Endothelial cell of umbilical vein (primary cell): ENCODE results near the gene CDCA5. TPM values are rescaled to one million over a fixed set of nuclear protein-coding genes. Genes with fewer than 3 reads are reported as not detected.

Experiments used
- BruUV-seq: library from RNA; stranded (reverse); fragments of 400-500 nt; replicated peaks from 2 replicates; lab custom pipeline; 2021; lab: Mats Ljungman, UMichigan
- CTCF ChIA-PET: fragments of 300-600, 350-600 bp; sonication (Branson Sonifier 250); formaldehyde crosslinking; loops from one replicate; lab custom pipeline; 2021; ENCODE audit warnings: antibody characterized with exemption, inconsistent platforms; lab: Charles Lee
- POLR2A ChIA-PET: fragments of 300-600, 350-600 bp; sonication (Branson Sonifier 250); formaldehyde crosslinking; loops from one replicate; lab custom pipeline; 2021; ENCODE audit warnings: antibody characterized with exemption, inconsistent platforms; lab: Charles Lee
- DNase-seq: peaks from one replicate; pipeline ENCODE4 v3.0.0-alpha.2; 2011; ENCODE audit warnings: low read depth, low spot score
- FAIRE-seq: peaks from 2 replicates; lab custom pipeline; 2011; peaks lifted over from hg19 to GRCh38; lab: Jason Lieb, UNC
- H2AFZ ChIP-seq: 2 replicates; pipeline ENCODE4 v1.6.0; 2012; ENCODE audit warnings: low read depth, low read length, control low read depth, inconsistent platforms
- H3K27ac ChIP-seq: 2 replicates; pipeline ENCODE4 v1.5.1; 2011; ENCODE audit warnings: low read depth, mild to moderate bottlenecking, control low read depth, low read length, moderate library complexity; ENCODE audit not compliant: insufficient read depth
- H3K27me3 ChIP-seq, 2 experiments: 2 replicates each; pipeline versions ENCODE4 v1.6.0 to v1.6.1; 2011; ENCODE audit warnings: low read length in 2 of 2, mixed read lengths in 1 of 2; ENCODE audit not compliant: control insufficient read depth in 2 of 2, insufficient read depth in 2 of 2
- H3K36me3 ChIP-seq, 2 experiments: 2 replicates in 1 of 2; 3 replicates in 1 of 2; pipeline ENCODE4 v1.5.1; 2011; ENCODE audit warnings: low read length in 2 of 2, mild to moderate bottlenecking in 1 of 2, moderate library complexity in 1 of 2; ENCODE audit not compliant: control insufficient read depth in 2 of 2, insufficient read depth in 2 of 2; ENCODE audit errors: extremely low read depth in 1 of 2
- H3K4me1 ChIP-seq: 3 replicates; pipeline ENCODE4 v1.5.1; 2011; ENCODE audit warnings: mild to moderate bottlenecking, low read length; ENCODE audit not compliant: control insufficient read depth, insufficient read depth; ENCODE audit errors: extremely low read depth
- H3K4me2 ChIP-seq: 2 replicates; pipeline ENCODE4 v1.6.1; 2011; ENCODE audit warnings: low read length, control low read depth, mixed read lengths; ENCODE audit not compliant: insufficient read depth
- H3K4me3 ChIP-seq, 3 experiments: fragments of 200-600 bp in 1 of 3; sonication (generic), shearing (Covaris generic) in 1 of 3; replicated peaks in 1 of 3; 2 replicates each; pipeline ENCODE4 v1.5.1; 2011 to 2016; ENCODE audit warnings: control low read depth in 3 of 3, low read length in 3 of 3, mild to moderate bottlenecking in 2 of 3, inconsistent platforms in 1 of 3, low read depth in 1 of 3, moderate library complexity in 1 of 3; ENCODE audit not compliant: insufficient read depth in 1 of 3
- H3K79me2 ChIP-seq: 2 replicates; pipeline ENCODE4 v1.6.0; 2012; ENCODE audit warnings: low read length, inconsistent platforms; ENCODE audit not compliant: control insufficient read depth, insufficient read depth
- H3K9ac ChIP-seq: replicated peaks from 2 replicates; pipeline ENCODE3; 2011; ENCODE audit warnings: low read length, control low read depth; ENCODE audit not compliant: insufficient read depth; ENCODE audit errors: extremely low read depth
- H3K9me1 ChIP-seq: replicated peaks from 3 replicates; pipeline ENCODE4 v1.6.0; 2011; ENCODE audit warnings: mild to moderate bottlenecking, low read length; ENCODE audit not compliant: control insufficient read depth, insufficient read depth; ENCODE audit errors: extremely low read depth
- H3K9me3 ChIP-seq: replicated peaks from 2 replicates; pipeline ENCODE4 v1.5.1; 2012; ENCODE audit warnings: low read length, inconsistent platforms; ENCODE audit not compliant: control insufficient read depth, insufficient read depth
- H4K20me1 ChIP-seq: replicated peaks from 2 replicates; pipeline ENCODE3; 2011; ENCODE audit warnings: mild to moderate bottlenecking, low read length; ENCODE audit not compliant: control insufficient read depth, insufficient read depth; ENCODE audit errors: extremely low read depth
- EZH2 ChIP-seq: IDR thresholded peaks from 2 replicates; pipeline ENCODE4 v1.6.1; 2012; ENCODE audit warnings: borderline replicate concordance, low read depth, mild to moderate bottlenecking, moderate library complexity, low read length, inconsistent platforms; ENCODE audit not compliant: severe bottlenecking
- FOS ChIP-seq: IDR thresholded peaks from 2 replicates; pipeline ENCODE4 v1.6.1; 2011; ENCODE audit warnings: mild to moderate bottlenecking, low read length, moderate library complexity, borderline replicate concordance; ENCODE audit not compliant: insufficient read depth
- GATA2 ChIP-seq: IDR thresholded peaks from 2 replicates; pipeline ENCODE4 v1.7.0; 2011; ENCODE audit warnings: low read depth, mild to moderate bottlenecking, moderate library complexity, mixed read lengths, low read length; ENCODE audit not compliant: insufficient read length, insufficient read depth
- JUN ChIP-seq: IDR thresholded peaks from 2 replicates; pipeline ENCODE4 v1.6.1; 2011; ENCODE audit warnings: borderline replicate concordance, low read depth; ENCODE audit not compliant: insufficient read length, insufficient read depth
- MYC ChIP-seq: IDR thresholded peaks from one replicate; pipeline ENCODE4 v1.6.1; 2011; ENCODE audit warnings: mild to moderate bottlenecking, low read depth, low read length
- POLR2A ChIP-seq: IDR thresholded peaks from 2 replicates; pipeline ENCODE4 v1.6.1; 2012; ENCODE audit warnings: low read depth, mild to moderate bottlenecking, control low read depth, low read length
- POLR2AphosphoS5 ChIP-seq: IDR thresholded peaks from 2 replicates; pipeline ENCODE4 v1.6.1; 2012; ENCODE audit warnings: low read depth, mild to moderate bottlenecking, control low read depth, low read length, moderate library complexity; ENCODE audit not compliant: insufficient read depth
- dilution Hi-C: fragments of 300-500 bp; cut with MboI; formaldehyde crosslinking; loops from one replicate; pipeline ENCODE4 v1.15.0; 2019; ENCODE audit warnings: low sequenced_read_pairs; ENCODE audit not compliant: extremely low pct_ligation_motif_present
- intact Hi-C: fragments of 100-400 bp; cut with micrococcal nuclease; formaldehyde crosslinking; loops from one replicate; pipeline ENCODE4 v1.10.0; 2022
- polyA plus RNA-seq, 4 experiments: library from polyadenylated mRNA; depleted of rRNA in 3 of 4; stranded (reverse) in 3 of 4; unstranded in 1 of 4; fragments of >200 nt; gene quantifications; 2 replicates each; pipeline versions ENCODE4 v1.2.1 to v1.2.3, GENCODE V29; 2011 to 2012; ENCODE audit warnings: missing spikeins in 1 of 4
- total RNA-seq: library from RNA; stranded (reverse); gene quantifications from 2 replicates; pipeline ENCODE4 v1.2.3, GENCODE V29; 2021
- TF ChIP-seq, protein P1 (sequence below): IDR thresholded peaks from 2 replicates; pipeline ENCODE4 v1.6.1; 2011; ENCODE audit not compliant: insufficient read depth, insufficient read length
- TF ChIP-seq, protein P2 (sequence below), 2 donors: IDR thresholded peaks; 1 replicate in 1 of 2; 2 replicates in 1 of 2; pipeline ENCODE4 v1.5.1; 2011; ENCODE audit warnings: low read length in 2 of 2, mild to moderate bottlenecking in 2 of 2, moderate library complexity in 2 of 2, control low read depth in 1 of 2, inconsistent platforms in 1 of 2, low read depth in 1 of 2; ENCODE audit not compliant: insufficient read depth in 1 of 2; ENCODE audit errors: extremely low read depth in 1 of 2

The CDCA5 gene
- total and polyA plus RNA-seq, 2 donors (not counting 3 experiments of a cell fraction or from before 2014, with no cell fraction given): 16.4 to 35.7 TPM

DNA sequence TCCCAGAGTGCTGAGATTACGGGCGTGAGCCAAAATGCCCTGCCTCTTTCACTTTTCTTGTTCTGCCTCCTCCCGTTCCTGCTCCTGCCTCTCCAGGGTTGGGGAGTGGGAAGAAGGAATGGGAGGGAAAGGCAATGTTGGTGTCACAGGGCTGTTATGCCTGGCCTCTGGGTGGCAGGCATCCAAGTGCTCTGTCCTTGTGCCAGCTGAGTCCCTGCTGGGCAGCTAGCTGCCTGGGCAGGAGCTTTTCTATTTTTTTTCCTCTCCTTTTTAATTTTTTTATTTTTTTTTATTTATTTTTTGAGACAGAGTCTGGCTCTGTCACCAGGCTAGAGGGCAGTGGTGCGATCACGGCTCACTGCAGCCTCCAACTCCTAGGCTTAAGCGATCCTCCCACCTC is 46.9 kb downstream of the CDCA5 start:
- no peak for FAIRE-seq
- Histone ChIP-seq H3K4me3 (no peak overlapping the region), H3K36me3 (peaks cover 4 to 19% of the 10 kb centered on the region in 2 experiments), H3K27ac (no peak overlapping the region), H2AFZ (no peak overlapping the region), H3K9me1 (no peaks in the 10 kb centered on the region), H3K9ac (no peak overlapping the region), H3K27me3 (no peaks in the 10 kb centered on the region), H4K20me1 (no peaks in the 10 kb centered on the region), H3K9me3 (no peaks in the 10 kb centered on the region), H3K4me1 (peaks cover 4% of the 10 kb centered on the region), H3K4me2 (no peak overlapping the region), H3K79me2 (no peaks in the 10 kb centered on the region)
- DNase-seq: no peak
- TF ChIP-seq MYC: no peak
- dilution Hi-C loops (no loop called here), intact Hi-C loops (no loop called here)
- BruUV-seq: no TSS peak
- CTCF ChIA-PET: interaction anchor here (1.2 to 1.9 kb wide), 2 partner anchors 9 to 23 kb away, joined by 5 to 7 read pairs; partner anchors contain the start of gene ARL2
- POLR2A ChIA-PET: no interaction called here

DNA sequence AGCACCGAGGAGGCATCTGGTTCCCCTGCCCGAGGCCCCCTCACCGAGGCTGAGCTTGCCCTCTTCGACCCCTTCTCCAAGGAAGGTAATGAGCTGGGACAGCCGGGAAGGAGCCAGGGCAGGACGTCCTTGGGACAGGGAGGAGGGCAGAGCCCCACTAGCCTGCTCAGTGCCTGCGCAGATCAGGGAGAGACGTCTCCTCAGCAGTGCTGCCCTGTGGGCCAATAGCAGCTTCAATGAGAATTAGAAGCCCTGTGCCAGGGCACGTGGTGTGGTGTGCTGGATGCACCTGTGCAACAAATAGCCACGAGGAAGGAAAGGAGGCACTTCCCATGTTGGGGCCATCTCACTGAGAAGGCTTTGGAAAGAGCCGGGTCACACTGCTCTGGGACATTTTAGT is 48.3 kb downstream of the CDCA5 start:
- BruUV-seq: no TSS peak
- Histone ChIP-seq H3K4me3 (no peak overlapping the region), H3K27me3 (no peaks in the 10 kb centered on the region), H3K9me3 (no peaks in the 10 kb centered on the region), H3K4me2 (no peak overlapping the region), H3K36me3 (peaks cover 4 to 19% of the 10 kb centered on the region in 2 experiments), H4K20me1 (no peaks in the 10 kb centered on the region), H3K9ac (no peak overlapping the region), H3K4me1 (peaks cover 2% of the 10 kb centered on the region), H2AFZ (no peak overlapping the region), H3K27ac (no peak overlapping the region), H3K79me2 (no peaks in the 10 kb centered on the region), H3K9me1 (no peaks in the 10 kb centered on the region)
- FAIRE-seq (no peak), DNase-seq (no peak)
- dilution Hi-C loops (no loop called here), intact Hi-C loops (no loop called here)
- CTCF ChIA-PET: interaction anchor here (1.0 kb wide), 1 partner anchor 22 kb away, joined by 3 read pairs; the partner anchor contains the start of gene ARL2
- POLR2A ChIA-PET: no interaction called here
- TF ChIP-seq MYC (no peak), JUN (no peak), POLR2A (no peak), GATA2 (no peak), POLR2AphosphoS5 (no peak), FOS (no peak), EZH2 (no peak)
- TF ChIP-seq, protein P1, sequence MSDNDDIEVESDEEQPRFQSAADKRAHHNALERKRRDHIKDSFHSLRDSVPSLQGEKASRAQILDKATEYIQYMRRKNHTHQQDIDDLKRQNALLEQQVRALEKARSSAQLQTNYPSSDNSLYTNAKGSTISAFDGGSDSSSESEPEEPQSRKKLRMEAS: no peak
- TF ChIP-seq, protein P2, sequence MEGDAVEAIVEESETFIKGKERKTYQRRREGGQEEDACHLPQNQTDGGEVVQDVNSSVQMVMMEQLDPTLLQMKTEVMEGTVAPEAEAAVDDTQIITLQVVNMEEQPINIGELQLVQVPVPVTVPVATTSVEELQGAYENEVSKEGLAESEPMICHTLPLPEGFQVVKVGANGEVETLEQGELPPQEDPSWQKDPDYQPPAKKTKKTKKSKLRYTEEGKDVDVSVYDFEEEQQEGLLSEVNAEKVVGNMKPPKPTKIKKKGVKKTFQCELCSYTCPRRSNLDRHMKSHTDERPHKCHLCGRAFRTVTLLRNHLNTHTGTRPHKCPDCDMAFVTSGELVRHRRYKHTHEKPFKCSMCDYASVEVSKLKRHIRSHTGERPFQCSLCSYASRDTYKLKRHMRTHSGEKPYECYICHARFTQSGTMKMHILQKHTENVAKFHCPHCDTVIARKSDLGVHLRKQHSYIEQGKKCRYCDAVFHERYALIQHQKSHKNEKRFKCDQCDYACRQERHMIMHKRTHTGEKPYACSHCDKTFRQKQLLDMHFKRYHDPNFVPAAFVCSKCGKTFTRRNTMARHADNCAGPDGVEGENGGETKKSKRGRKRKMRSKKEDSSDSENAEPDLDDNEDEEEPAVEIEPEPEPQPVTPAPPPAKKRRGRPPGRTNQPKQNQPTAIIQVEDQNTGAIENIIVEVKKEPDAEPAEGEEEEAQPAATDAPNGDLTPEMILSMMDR (IDR thresholded peaks at IDR 0.05; ENCODE audit: extremely low read depth in 1 of 2, insufficient read depth in 1 of 2, low read depth in 1 of 2, low read length in 2 of 2): no peak
